ENCODE results near the gene UGT1A5.

- TF ChIP-seq CTCF (IDR thresholded peaks at IDR 0.05) = no peak
- no peak for TF ChIP-seq POLR2A (IDR thresholded peaks at IDR 0.05)
Observed at GRCh38 chr2:233692648-233693047, 20.1 kb upstream of the UGT1A5 start, which contains the start of gene UGT1A6.

Measured in uterus (tissue), 2 donors.